ENCODE data around the gene HSF5. TPM values are rescaled to one million over a fixed set of nuclear protein-coding genes. Genes with fewer than 3 reads are reported as not detected.
"Not testable (repeated sequence)": the region's sequence is repeated elsewhere in the genome, so short reads cannot be mapped to it uniquely, and the experiment has no call there.

Gene HSF5
- total RNA-seq, 2 experiments from 2014 or later: 1.6 to 1.7 TPM

DNA sequence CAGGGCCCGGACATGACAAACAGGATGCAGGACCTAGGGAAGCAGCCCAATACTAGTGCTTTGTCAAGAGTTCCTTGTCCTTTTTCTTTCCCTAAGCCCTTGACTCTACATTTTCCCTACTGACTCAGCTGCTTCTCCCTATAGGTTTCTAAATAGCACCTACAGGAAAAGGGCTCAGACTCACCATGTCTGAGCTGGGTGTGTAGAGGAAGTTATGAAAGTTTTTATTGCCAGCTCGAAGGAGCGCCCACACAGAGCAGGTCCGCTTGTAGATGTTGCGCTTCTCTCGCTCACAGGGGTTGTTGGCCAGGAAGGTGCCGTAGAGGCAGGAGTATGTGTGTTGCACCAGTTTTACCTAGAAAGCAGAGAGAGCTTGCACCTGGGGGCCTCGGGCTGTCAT lies 15.7 kb upstream of the HSF5 start:
- ChIA-PET POLR2A (interaction anchor here (0.7 kb wide), 1 partner anchor 32 kb away, joined by 3 read pairs; no protein-coding TSS in a partner anchor), CTCF (no interaction called here)
- no peak for DNase-seq
- no peak overlapping the region for H3K4me3 ChIP-seq (ENCODE audit: low read length)
- H3K4me3 Mint-ChIP-seq: no peak overlapping the region
- TF ChIP-seq, protein P1, sequence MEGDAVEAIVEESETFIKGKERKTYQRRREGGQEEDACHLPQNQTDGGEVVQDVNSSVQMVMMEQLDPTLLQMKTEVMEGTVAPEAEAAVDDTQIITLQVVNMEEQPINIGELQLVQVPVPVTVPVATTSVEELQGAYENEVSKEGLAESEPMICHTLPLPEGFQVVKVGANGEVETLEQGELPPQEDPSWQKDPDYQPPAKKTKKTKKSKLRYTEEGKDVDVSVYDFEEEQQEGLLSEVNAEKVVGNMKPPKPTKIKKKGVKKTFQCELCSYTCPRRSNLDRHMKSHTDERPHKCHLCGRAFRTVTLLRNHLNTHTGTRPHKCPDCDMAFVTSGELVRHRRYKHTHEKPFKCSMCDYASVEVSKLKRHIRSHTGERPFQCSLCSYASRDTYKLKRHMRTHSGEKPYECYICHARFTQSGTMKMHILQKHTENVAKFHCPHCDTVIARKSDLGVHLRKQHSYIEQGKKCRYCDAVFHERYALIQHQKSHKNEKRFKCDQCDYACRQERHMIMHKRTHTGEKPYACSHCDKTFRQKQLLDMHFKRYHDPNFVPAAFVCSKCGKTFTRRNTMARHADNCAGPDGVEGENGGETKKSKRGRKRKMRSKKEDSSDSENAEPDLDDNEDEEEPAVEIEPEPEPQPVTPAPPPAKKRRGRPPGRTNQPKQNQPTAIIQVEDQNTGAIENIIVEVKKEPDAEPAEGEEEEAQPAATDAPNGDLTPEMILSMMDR (IDR thresholded peaks at IDR 0.05): no peak
- peaks cover 2% of the 10 kb centered on the region for H3K4me1 Mint-ChIP-seq (ENCODE audit: low read depth)
- H3K27ac Mint-ChIP-seq: no peak overlapping the region
- no peaks in the 10 kb centered on the region for H3K9me3 ChIP-seq (ENCODE audit: control insufficient read depth in 1 of 2, insufficient read depth in 1 of 2, low read length in 2 of 2)
- ATAC-seq (ENCODE audit: poor library complexity): no peak
- intact Hi-C loops (cut with DNase I, micrococcal nuclease): no loop called here
- no peaks in the 10 kb centered on the region for H3K27me3 Mint-ChIP-seq
- no peaks in the 10 kb centered on the region for H3K27me3 ChIP-seq (ENCODE audit: control insufficient read depth in 1 of 2, insufficient read depth in 2 of 2, low read length in 2 of 2)
- peaks cover 2% of the 10 kb centered on the region for H3K4me1 ChIP-seq (ENCODE audit: insufficient read depth, low read length)
- peaks cover 81% of the 10 kb centered on the region for H3K36me3 Mint-ChIP-seq (ENCODE audit: low read depth)
- H3K36me3 ChIP-seq (ENCODE audit: insufficient read depth, low read length): peaks cover 90% of the 10 kb centered on the region
- no peaks in the 10 kb centered on the region for H3K9me3 Mint-ChIP-seq
- H3K27ac ChIP-seq (ENCODE audit: low read depth in 1 of 2, low read length in 2 of 2): no peak overlapping the region

DNA sequence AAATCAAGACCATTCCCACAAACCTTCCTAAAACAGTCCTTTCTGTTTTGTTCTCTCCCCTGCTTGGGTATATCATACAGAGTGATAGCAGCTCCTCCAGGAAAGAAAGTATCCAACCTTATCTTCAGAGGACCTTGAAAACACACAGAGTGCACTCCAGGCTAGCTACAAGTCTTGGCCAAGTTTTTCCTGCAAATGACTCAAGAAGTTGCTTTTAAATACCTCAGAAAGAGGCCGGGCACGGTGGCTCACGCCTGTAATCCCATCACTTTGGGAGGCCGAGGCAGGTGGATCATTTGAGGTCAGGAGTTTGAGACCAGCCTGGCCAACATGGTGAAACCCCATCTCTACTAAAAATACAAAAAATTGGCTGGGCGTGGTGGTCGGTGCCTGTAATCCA lies 14.9 kb upstream of the HSF5 start:
- DNase-seq; H3K4me3 ChIP-seq (ENCODE audit: low read length); H3K27me3 Mint-ChIP-seq; H3K27me3 ChIP-seq (ENCODE audit: control insufficient read depth in 1 of 2, insufficient read depth in 2 of 2, low read length in 2 of 2); ATAC-seq (ENCODE audit: poor library complexity); H3K9me3 ChIP-seq (ENCODE audit: control insufficient read depth in 1 of 2, insufficient read depth in 1 of 2, low read length in 2 of 2); intact Hi-C loops (cut with DNase I, micrococcal nuclease); H3K27ac ChIP-seq (ENCODE audit: low read depth in 1 of 2, low read length in 2 of 2); H3K9me3 Mint-ChIP-seq; H3K4me1 ChIP-seq (ENCODE audit: insufficient read depth, low read length); CTCF ChIA-PET; H3K4me3 Mint-ChIP-seq; H3K4me1 Mint-ChIP-seq (ENCODE audit: low read depth); H3K27ac Mint-ChIP-seq: not testable (repeated sequence)
- peaks cover 88% of the 10 kb centered on the region for H3K36me3 ChIP-seq (ENCODE audit: insufficient read depth, low read length)
- H3K36me3 Mint-ChIP-seq (ENCODE audit: low read depth): peaks cover 81% of the 10 kb centered on the region
- POLR2A ChIA-PET: interaction anchor here (1.0 kb wide), 1 partner anchor 15 kb away, joined by 3 read pairs; the partner anchor contains the start of gene HSF5

DNA sequence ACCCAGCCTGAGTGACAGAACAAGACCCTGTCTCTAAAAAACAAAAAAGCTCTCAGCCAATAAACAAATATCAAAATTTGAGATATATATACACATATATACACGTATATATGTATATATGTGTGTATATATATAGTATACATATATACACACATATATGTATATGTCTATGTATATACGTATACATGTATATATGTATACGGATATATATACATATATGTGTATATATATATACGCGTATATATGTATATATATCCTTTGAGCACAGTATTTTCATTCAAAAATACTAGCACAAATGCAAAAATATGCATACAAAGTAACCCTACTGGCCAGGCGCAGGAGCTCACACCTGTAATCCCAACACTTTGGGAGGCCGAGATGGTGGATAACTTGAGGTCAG lies 13.2 kb upstream of the HSF5 start:
- Histone ChIP-seq H3K27me3 (ENCODE audit: control insufficient read depth in 1 of 2, insufficient read depth in 2 of 2, low read length in 2 of 2) (no peaks in the 10 kb centered on the region), H3K4me3 (ENCODE audit: low read length) (no peak overlapping the region), H3K9me3 (ENCODE audit: control insufficient read depth in 1 of 2, insufficient read depth in 1 of 2, low read length in 2 of 2) (no peaks in the 10 kb centered on the region), H3K36me3 (ENCODE audit: insufficient read depth, low read length) (peaks cover 88% of the 10 kb centered on the region), H3K27ac (ENCODE audit: low read depth in 1 of 2, low read length in 2 of 2) (no peak overlapping the region), H3K4me1 (ENCODE audit: insufficient read depth, low read length) (no peaks in the 10 kb centered on the region)
- CTCF ChIA-PET: no interaction called here
- intact Hi-C loops (cut with DNase I, micrococcal nuclease): no loop called here
- H3K36me3 Mint-ChIP-seq (ENCODE audit: low read depth): peaks cover 81% of the 10 kb centered on the region
- H3K9me3 Mint-ChIP-seq: no peaks in the 10 kb centered on the region
- TF ChIP-seq, protein P1 (IDR thresholded peaks at IDR 0.05): no peak
- H3K27ac Mint-ChIP-seq: no peak overlapping the region
- H3K4me3 Mint-ChIP-seq: no peak overlapping the region
- DNase-seq (no peak), ATAC-seq (ENCODE audit: poor library complexity) (no peak)
- peaks cover 11% of the 10 kb centered on the region for H3K4me1 Mint-ChIP-seq (ENCODE audit: low read depth)
- POLR2A ChIA-PET: no interaction called here
- H3K27me3 Mint-ChIP-seq: no peaks in the 10 kb centered on the region

DNA sequence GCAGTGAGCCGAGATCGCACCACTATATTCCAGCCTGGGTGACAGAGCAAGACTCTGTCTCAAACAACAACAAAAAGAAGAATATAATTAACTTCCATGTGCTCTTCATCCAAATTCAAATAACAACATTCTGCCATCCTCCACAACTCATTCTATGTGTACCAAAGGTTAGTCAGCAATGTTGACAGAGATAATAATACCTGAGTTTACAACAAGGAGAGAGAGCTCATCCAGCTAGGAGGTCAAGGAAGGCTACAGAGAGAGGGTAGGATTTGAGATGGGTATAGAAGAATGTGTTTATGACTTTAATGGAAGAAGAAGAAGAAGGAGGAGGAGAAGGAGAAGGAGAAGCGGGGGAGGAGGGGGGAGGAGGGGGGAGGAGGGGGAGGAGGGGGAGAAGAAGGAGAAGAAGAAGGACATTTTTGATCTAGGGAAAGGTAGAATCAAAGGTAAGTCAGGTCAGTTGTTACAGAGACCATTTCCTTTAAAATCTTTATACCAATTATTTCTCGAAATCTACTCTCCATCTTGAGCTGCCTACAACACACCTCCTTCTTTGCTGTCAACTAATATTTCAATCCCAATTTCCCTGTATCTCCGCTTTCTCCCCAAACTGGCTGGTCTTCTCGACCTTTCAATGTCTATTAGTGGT lies 10.1 kb upstream of the HSF5 start:
- H3K27ac Mint-ChIP-seq: no peak overlapping the region
- H3K27me3 ChIP-seq (ENCODE audit: control insufficient read depth in 1 of 2, insufficient read depth in 2 of 2, low read length in 2 of 2): no peaks in the 10 kb centered on the region
- ChIA-PET CTCF (interaction anchor here (1.1 kb wide), 1 partner anchor 9 kb away, joined by 3 read pairs; no protein-coding TSS in a partner anchor), POLR2A (no interaction called here)
- no peak overlapping the region for H3K4me3 ChIP-seq (ENCODE audit: low read length)
- ATAC-seq (ENCODE audit: poor library complexity): no peak
- H3K36me3 ChIP-seq (ENCODE audit: insufficient read depth, low read length): peaks cover 86% of the 10 kb centered on the region
- no peak overlapping the region for H3K4me3 Mint-ChIP-seq
- H3K9me3 ChIP-seq (ENCODE audit: control insufficient read depth in 1 of 2, insufficient read depth in 1 of 2, low read length in 2 of 2): no peaks in the 10 kb centered on the region
- H3K27me3 Mint-ChIP-seq: no peaks in the 10 kb centered on the region
- DNase-seq: no peak
- no peak overlapping the region for H3K27ac ChIP-seq (ENCODE audit: low read depth in 1 of 2, low read length in 2 of 2)
- no peaks in the 10 kb centered on the region for H3K4me1 ChIP-seq (ENCODE audit: insufficient read depth, low read length)
- H3K36me3 Mint-ChIP-seq (ENCODE audit: low read depth): peaks cover 79% of the 10 kb centered on the region
- H3K4me1 Mint-ChIP-seq (ENCODE audit: low read depth): peaks cover 11% of the 10 kb centered on the region
- H3K9me3 Mint-ChIP-seq: no peaks in the 10 kb centered on the region
- TF ChIP-seq, protein P1 (IDR thresholded peaks at IDR 0.05): no peak
- intact Hi-C loops (cut with DNase I, micrococcal nuclease): no loop called here
